Spleen (tissue), 7 donors: ENCODE measurements around the gene MAS1L.

Experiments used
- CTCF ChIP-seq, 11 experiments: fragments of 200-600 bp in 7 of 11; fragments of 450-650 bp in 4 of 11; sonication (generic) in 4 of 11; IDR thresholded peaks in 8 of 11; conservative IDR thresholded peaks in 3 of 11; 1 replicate in 7 of 11; 2 replicates in 4 of 11; pipeline versions ENCODE4 v1.4.0 to v1.8.0; 2016 to 2021; ENCODE audit warnings: antibody characterized with exemption in 11 of 11, inconsistent platforms in 4 of 11, mild to moderate bottlenecking in 1 of 11
- POLR2A ChIP-seq, 3 donors: fragments of 450-650 bp; IDR thresholded peaks; one replicate each; pipeline ENCODE4 v1.5.1; 2017; ENCODE audit warnings: antibody characterized with exemption in 3 of 3, mild to moderate bottlenecking in 1 of 3
- POLR2AphosphoS5 ChIP-seq, 3 donors: sonication (generic); formaldehyde crosslinking; IDR thresholded peaks; one replicate each; pipeline ENCODE4 v1.5.1; 2017; ENCODE audit warnings: antibody characterized with exemption in 3 of 3
- donor health status: DM: no; HTN: no; CAD: no; lungs with moderate emphysema.
- donor health status: DM: no; HTN: no; CAD: no.
- donor health status: DM: no; HTN: no; CAD: no.

DNA sequence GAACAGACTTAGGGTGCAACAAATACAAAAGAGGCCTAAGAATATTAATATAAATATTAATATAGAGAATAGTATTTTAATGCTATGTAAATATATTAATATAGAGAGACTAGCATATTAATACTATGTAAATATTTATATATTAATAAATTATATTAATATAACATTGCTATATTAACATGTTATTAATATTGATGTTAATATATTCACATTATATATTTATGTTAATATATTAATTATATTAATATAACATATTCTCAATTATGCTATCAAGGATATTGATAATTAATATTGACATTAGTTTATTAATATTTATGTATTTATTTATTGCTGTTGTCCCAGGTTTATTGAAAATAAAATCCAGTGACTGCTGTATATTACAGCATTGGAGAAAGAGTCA lies 1.1 kb upstream of the MAS1L start:
- no peak for TF ChIP-seq CTCF (IDR thresholded peaks at IDR 0.05 in 8 of 11, conservative IDR thresholded peaks at IDR 0.05 in 3 of 11)
- no peak for TF ChIP-seq POLR2AphosphoS5 (IDR thresholded peaks at IDR 0.05)
- TF ChIP-seq POLR2A (IDR thresholded peaks at IDR 0.05), result no peak
